Activated CD8-positive, alpha-beta memory T cell treated with anti-CD3 and anti-CD28 coated beads, Interleukin-2, amount 50 U/mL, for 24 hours (primary cell): ENCODE measurements around the gene TRMU.

Experiments
- DNase-seq: peaks from one replicate; pipeline ENCODE4 v3.0.0-alpha.2; 2020; ENCODE audit errors: extremely low read depth

TRMU gene

GRCh38 chr22:46355996-46356471 lies 20.5 kb downstream of the TRMU start:
- DNase-seq, result no peak

GRCh38 chr22:46356496-46357480 lies 21.3 kb downstream of the TRMU start:
- no peak for DNase-seq

GRCh38 chr22:46357711-46358520 lies 22.4 kb downstream of the TRMU start:
- no peak for DNase-seq

GRCh38 chr22:46358766-46359165 lies 23.3 kb downstream of the TRMU start:
- DNase-seq, result no peak

GRCh38 chr22:46359362-46359761 lies 23.8 kb downstream of the TRMU start:
- no peak for DNase-seq

GRCh38 chr22:46360097-46360496 lies 24.6 kb downstream of the TRMU start:
- no peak for DNase-seq

GRCh38 chr22:46360891-46361290 lies 25.4 kb downstream of the TRMU start:
- no peak for DNase-seq

GRCh38 chr22:46361826-46362202 lies 26.3 kb downstream of the TRMU start:
- no peak for DNase-seq

- no peak for DNase-seq
These were observed 26.9 kb downstream of the TRMU start for GRCh38 chr22:46362203-46362933.

- no peak for DNase-seq
These were observed 27.5 kb downstream of the TRMU start for GRCh38 chr22:46362934-46363515.

- no peak for DNase-seq
These were observed 28.3 kb downstream of the TRMU start for GRCh38 chr22:46363611-46364321.

GRCh38 chr22:46364341-46365165 lies 29.0 kb downstream of the TRMU start:
- DNase-seq, result no peak

GRCh38 chr22:46365166-46365624 lies 29.7 kb downstream of the TRMU start:
- DNase-seq, result no peak

GRCh38 chr22:46366327-46366731 lies 30.8 kb downstream of the TRMU start:
- DNase-seq, result no peak

GRCh38 chr22:46366801-46367706 lies 31.5 kb downstream of the TRMU start:
- DNase-seq, result no peak

- DNase-seq, result no peak
These were observed 32.2 kb downstream of the TRMU start for GRCh38 chr22:46367707-46368191.

- DNase-seq, result no peak
These were observed 32.9 kb downstream of the TRMU start for GRCh38 chr22:46368422-46368821.

GRCh38 chr22:46368871-46369715 lies 33.6 kb downstream of the TRMU start:
- DNase-seq, result no peak
